ENCODE measurements around the gene GOT1. TPM values are rescaled to one million over a fixed set of nuclear protein-coding genes. Genes with fewer than 3 reads are reported as not detected.

GOT1 gene
- total and polyA plus RNA-seq, 2 donors from 2014 or later, result 73.2 to 241 TPM

DNA sequence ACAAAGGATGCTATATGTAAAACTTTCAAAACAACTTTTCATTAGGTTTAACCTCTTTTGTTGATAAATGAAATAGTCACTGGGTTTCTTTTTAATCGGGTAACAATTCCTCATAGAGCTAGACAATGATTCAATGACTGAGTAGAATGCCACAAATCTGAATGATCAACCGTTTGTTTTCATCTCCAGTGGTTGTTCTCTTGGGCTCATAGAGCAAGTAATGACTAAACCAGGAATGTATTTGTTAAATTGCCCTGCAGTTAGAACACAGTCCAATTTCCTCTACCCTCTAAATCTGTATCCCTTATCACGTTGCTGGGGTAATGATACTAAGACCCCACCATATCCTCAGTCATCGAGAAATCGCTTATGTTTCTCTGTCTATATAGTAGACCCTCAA, 61.3 kb downstream of the GOT1 start:
- Histone ChIP-seq H3K27ac (ENCODE audit: low read depth in 2 of 2, low read length in 2 of 2) (no peak overlapping the region), H3K4me1 (ENCODE audit: control insufficient read depth in 2 of 3, insufficient read depth in 2 of 3, low read depth in 1 of 3, low read length in 3 of 3) (no peaks in the 10 kb centered on the region), H3K9me3 (ENCODE audit: control insufficient read depth in 2 of 3, insufficient read depth in 1 of 3, low read length in 3 of 3) (no peaks in the 10 kb centered on the region), H3K27me3 (ENCODE audit: control insufficient read depth, insufficient read depth, low read length) (no peaks in the 10 kb centered on the region), H3K36me3 (ENCODE audit: control insufficient read depth in 2 of 3, insufficient read depth in 3 of 3, low read length in 3 of 3) (no peaks in the 10 kb centered on the region), H3K4me3 (ENCODE audit: low read length in 3 of 3) (no peak overlapping the region), H3K9ac (ENCODE audit: low read length in 3 of 3) (no peak overlapping the region)
- DNase-seq (no peak), FAIRE-seq (no peak)
- intact Hi-C loops (cut with DNase I), result no loop called here
- TF ChIP-seq, protein P1, sequence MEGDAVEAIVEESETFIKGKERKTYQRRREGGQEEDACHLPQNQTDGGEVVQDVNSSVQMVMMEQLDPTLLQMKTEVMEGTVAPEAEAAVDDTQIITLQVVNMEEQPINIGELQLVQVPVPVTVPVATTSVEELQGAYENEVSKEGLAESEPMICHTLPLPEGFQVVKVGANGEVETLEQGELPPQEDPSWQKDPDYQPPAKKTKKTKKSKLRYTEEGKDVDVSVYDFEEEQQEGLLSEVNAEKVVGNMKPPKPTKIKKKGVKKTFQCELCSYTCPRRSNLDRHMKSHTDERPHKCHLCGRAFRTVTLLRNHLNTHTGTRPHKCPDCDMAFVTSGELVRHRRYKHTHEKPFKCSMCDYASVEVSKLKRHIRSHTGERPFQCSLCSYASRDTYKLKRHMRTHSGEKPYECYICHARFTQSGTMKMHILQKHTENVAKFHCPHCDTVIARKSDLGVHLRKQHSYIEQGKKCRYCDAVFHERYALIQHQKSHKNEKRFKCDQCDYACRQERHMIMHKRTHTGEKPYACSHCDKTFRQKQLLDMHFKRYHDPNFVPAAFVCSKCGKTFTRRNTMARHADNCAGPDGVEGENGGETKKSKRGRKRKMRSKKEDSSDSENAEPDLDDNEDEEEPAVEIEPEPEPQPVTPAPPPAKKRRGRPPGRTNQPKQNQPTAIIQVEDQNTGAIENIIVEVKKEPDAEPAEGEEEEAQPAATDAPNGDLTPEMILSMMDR (IDR thresholded peaks at IDR 0.05; ENCODE audit: borderline replicate concordance, extremely low read depth, insufficient read depth), result no peak

DNA sequence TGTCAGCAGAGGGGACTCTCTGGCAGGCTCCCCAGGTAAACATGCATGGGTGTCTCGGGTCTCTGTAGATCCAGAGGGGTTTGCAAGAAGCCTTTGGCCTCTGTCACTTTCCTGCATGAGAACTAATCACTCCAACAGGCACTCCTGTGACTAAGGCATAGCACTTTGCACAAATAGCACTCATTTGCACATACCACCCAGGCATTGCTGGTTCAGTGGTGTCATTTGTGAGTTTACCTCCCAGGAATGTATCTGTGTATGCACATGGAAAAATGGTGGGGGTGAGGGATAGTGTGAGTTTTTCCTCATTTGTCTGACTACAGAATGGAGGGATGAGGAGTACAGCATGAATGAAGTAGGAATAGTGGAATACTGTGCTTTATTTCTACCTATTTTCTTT, 61.8 kb downstream of the GOT1 start:
- DNase-seq, result no peak
- no peaks in the 10 kb centered on the region for H3K27me3 ChIP-seq (ENCODE audit: control insufficient read depth, insufficient read depth, low read length)
- H3K4me3 ChIP-seq (ENCODE audit: low read length in 3 of 3), result no peak overlapping the region
- H3K36me3 ChIP-seq (ENCODE audit: control insufficient read depth in 2 of 3, insufficient read depth in 3 of 3, low read length in 3 of 3), result no peaks in the 10 kb centered on the region
- no peak overlapping the region for H3K27ac ChIP-seq (ENCODE audit: low read depth in 2 of 2, low read length in 2 of 2)
- intact Hi-C loops (cut with DNase I), result no loop called here
- H3K9me3 ChIP-seq (ENCODE audit: control insufficient read depth in 2 of 3, insufficient read depth in 1 of 3, low read length in 3 of 3), result no peaks in the 10 kb centered on the region
- TF ChIP-seq, protein P1 (IDR thresholded peaks at IDR 0.05; ENCODE audit: borderline replicate concordance, extremely low read depth, insufficient read depth), result no peak
- no peak for FAIRE-seq
- no peaks in the 10 kb centered on the region for H3K4me1 ChIP-seq (ENCODE audit: control insufficient read depth in 2 of 3, insufficient read depth in 2 of 3, low read depth in 1 of 3, low read length in 3 of 3)
- H3K9ac ChIP-seq (ENCODE audit: low read length in 3 of 3), result no peak overlapping the region

DNA sequence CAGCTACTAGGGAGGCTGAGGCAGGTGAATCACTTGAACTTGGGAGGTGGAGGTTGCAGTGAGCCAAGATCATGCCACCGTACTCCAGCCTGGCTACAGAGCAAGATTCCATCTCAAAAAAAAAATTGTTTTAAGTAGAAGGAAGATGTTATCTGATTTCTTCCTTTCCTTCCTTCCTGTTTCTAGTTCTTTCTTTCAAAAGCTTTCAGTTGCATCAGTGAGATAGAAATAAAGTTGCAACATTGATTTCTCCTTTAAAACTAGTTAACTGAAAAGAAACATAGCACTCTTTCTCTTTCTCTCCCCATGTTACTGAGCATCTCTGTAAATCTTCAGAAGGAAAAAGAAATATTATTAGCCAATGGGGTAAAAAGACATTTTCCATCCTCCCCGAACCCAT, 63.8 kb downstream of the GOT1 start:
- no peak for FAIRE-seq
- intact Hi-C loops (cut with DNase I), result no loop called here
- no peaks in the 10 kb centered on the region for H3K9me3 ChIP-seq (ENCODE audit: control insufficient read depth in 2 of 3, insufficient read depth in 1 of 3, low read length in 3 of 3)

More for the DNA sequence above, 63.8 kb downstream of the GOT1 start:
- no peaks in the 10 kb centered on the region for H3K27me3 ChIP-seq (ENCODE audit: control insufficient read depth, insufficient read depth, low read length)
- no peak overlapping the region for H3K4me3 ChIP-seq (ENCODE audit: low read length in 3 of 3)
- TF ChIP-seq, protein P1 (IDR thresholded peaks at IDR 0.05; ENCODE audit: borderline replicate concordance, extremely low read depth, insufficient read depth), result no peak
- H3K27ac ChIP-seq (ENCODE audit: low read depth in 2 of 2, low read length in 2 of 2), result no peak overlapping the region
- DNase-seq, result no peak
- no peak overlapping the region for H3K9ac ChIP-seq (ENCODE audit: low read length in 3 of 3)
- H3K4me1 ChIP-seq (ENCODE audit: control insufficient read depth in 2 of 3, insufficient read depth in 2 of 3, low read depth in 1 of 3, low read length in 3 of 3), result no peaks in the 10 kb centered on the region
- H3K36me3 ChIP-seq (ENCODE audit: control insufficient read depth in 2 of 3, insufficient read depth in 3 of 3, low read length in 3 of 3), result no peaks in the 10 kb centered on the region

Data from kidney (tissue), 14 donors.